LNCAP (cell line): Measurements from ENCODE around the gene MLXIP.

Experiments
- CTCF ChIP-seq: fragments of 450-650 bp; IDR thresholded peaks from 2 replicates; pipeline ENCODE4 v1.5.1; 2017; ENCODE audit warnings: mild to moderate bottlenecking

The MLXIP gene

GRCh38 chr12:122058549-122059149 lies 19.9 kb upstream of the MLXIP start:
- no peak for TF ChIP-seq CTCF

- no peak for TF ChIP-seq CTCF
Measured at GRCh38 chr12:122059203-122059960, 19.2 kb upstream of the MLXIP start.

GRCh38 chr12:122060081-122060501 lies 18.5 kb upstream of the MLXIP start:
- TF ChIP-seq CTCF, result no peak

GRCh38 chr12:122061253-122061652 lies 17.3 kb upstream of the MLXIP start:
- no peak for TF ChIP-seq CTCF

GRCh38 chr12:122062832-122063693 lies 15.5 kb upstream of the MLXIP start:
- TF ChIP-seq CTCF, result no peak

- no peak for TF ChIP-seq CTCF
Measured at GRCh38 chr12:122063694-122064024, 14.9 kb upstream of the MLXIP start.

GRCh38 chr12:122064025-122064777 lies 14.4 kb upstream of the MLXIP start:
- TF ChIP-seq CTCF, result no peak; the same call in 1 of the 2 replicates
